Right lobe of liver (tissue), 4 donors: ENCODE measurements around the gene DSE.

Experiments
- CTCF ChIP-seq, 4 donors: fragments of 200-600 bp in 3 of 4; fragments of 450-650 bp in 1 of 4; IDR thresholded peaks; one replicate each; pipeline versions ENCODE4 v1.5.1 to v1.8.0; 2016 to 2022; ENCODE audit warnings: antibody characterized with exemption in 4 of 4, mild to moderate bottlenecking in 2 of 4
- POLR2A ChIP-seq: fragments of 450-650 bp; IDR thresholded peaks from one replicate; pipeline ENCODE4 v1.6.1; 2017; ENCODE audit warnings: antibody characterized with exemption, mild to moderate bottlenecking
- donor health status: DM: no; HTN: no; CAD: no.
- donor health status: DM: no; HTN: no; CAD: no.
- donor health status: DM: no; HTN: yes; CAD: no.

- TF ChIP-seq CTCF (IDR thresholded peaks at IDR 0.05) (no peak), POLR2A (no peak)
These were observed 19.8 kb downstream of the DSE start for GRCh38 chr6:116390581-116390980.
